HG02885 (cell line): ENCODE measurements around the gene ERBB4.
"Not testable (repeated sequence)": the region's sequence is repeated elsewhere in the genome, so short reads cannot be mapped to it uniquely, and the experiment has no call there.

Experiments
- ATAC-seq: cut with Tn5 transposase; IDR thresholded peaks from one replicate; pipeline ENCODE4 v1.9.1; 2021; ENCODE audit warnings: mild to moderate bottlenecking; ENCODE audit not compliant: unreplicated experiment, poor library complexity

ERBB4 gene

DNA sequence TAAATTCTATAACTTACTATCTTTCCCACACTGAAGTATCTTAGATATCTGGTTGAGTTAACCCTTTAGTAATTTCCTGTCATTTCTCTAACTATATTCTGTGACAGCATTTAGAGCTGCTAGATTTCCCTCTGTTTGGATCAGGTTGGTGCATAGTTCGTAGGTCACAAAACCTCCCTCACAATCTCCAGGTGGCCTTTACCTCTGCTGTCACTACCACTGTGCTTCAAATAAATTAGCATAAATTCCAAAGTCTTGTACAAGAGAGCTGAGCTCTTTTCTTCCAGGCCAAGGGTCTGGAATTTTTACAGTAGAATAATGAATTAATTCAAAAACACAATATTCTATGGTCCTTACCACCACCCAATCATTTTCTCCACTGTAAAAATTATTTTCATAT is 739.7 kb downstream of the ERBB4 start:
- no peak for ATAC-seq

DNA sequence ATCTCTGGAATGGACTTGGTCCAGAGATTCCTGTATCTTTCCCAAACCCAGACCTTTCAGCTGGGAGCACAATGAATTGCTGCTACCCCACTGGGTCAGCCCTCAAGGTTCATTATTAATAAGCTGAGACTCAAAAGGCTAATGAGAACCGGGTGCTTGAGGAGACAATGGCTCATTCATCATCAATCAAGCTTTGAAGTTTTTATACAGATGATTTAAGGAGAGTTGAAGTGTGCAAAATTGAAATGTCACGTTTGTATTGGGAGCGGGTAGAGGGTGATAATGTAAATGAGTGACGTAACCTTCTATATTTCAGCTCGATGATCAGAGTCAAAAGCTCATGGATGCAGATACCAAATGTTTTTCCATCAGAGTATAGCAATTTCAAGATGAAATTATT is 744.9 kb downstream of the ERBB4 start:
- ATAC-seq = no peak

GRCh38 chr2:211789982-211790381 is 748.6 kb downstream of the ERBB4 start:
- no peak for ATAC-seq

DNA sequence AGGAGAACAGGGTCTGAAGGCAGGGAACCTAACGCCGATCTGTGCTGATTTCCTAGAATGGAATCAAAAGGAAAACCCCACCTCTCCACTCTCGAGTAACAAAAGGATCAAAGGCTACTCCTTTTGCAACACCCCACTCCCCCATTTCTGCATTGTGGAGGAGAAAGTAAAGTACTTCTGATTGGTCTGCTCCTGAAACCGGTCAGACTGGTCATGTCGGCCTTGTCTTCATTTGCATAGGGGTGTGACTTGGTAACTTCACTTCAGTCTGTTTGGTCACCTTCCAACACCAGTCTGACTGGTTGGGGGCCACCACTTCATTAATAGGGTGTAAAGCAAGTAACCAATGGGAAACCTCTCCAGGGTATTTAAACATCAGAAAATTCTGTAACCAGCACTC is 771.9 kb downstream of the ERBB4 start:
- no peak for ATAC-seq

GRCh38 chr2:211762479-211762878 is 776.1 kb downstream of the ERBB4 start:
- no peak for ATAC-seq

DNA sequence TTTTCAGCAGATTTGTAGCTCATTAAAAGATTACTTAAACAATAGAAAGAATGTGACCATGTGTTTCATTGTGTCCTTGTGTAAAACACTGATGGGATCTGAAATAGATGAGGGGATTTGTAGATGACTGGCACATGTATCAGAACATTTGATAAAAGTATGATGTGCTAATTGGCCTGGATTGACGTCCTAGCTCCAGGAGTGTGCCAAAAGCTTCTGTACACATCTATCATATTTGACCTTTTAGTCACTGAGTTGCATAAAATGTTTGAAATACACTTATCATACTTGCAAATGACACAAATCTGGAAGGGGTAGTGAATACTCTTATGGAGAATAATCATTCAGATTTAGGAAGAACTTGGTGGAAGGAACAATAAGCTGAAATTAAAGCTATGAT is 778.5 kb downstream of the ERBB4 start:
- ATAC-seq = no peak

DNA sequence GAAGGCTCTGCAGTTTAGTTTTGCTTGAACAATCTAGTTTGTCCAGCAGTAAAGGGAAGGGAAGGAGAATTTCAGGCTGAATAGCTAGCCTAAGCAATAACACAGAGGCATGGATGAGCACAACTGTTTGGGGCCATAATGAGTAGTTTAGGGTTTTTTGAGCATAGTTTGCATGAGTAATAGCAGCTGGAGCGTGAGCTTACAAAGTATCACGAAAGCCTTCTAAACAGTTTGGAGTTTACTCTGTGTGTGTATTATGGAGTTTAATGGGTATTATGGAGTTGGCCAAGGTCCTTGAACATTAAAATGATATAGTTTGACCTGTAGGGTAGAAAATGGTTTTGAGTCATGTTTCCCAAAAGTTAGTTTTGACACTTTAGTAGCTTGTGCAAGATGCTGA is 782.3 kb downstream of the ERBB4 start:
- no peak for ATAC-seq

GRCh38 chr2:211755187-211755586 is 783.4 kb downstream of the ERBB4 start:
- no peak for ATAC-seq

DNA sequence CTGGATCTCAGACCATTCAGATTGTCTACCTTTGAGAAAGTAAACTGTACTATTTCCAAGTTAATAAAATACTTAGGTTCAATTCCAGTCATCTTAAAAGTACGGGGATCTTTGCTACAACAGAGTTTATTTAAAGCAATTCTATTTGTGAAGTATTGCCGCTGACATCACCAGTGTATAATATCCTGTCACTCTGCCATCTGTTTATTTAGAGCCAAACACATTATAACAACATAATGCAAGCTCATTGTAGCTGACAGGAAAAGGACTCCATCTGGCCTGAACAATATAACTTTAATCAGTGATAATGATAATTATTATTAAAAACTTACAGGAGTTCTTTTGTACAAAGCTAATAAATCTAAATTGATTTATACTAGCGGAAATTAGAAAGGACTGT is 786.8 kb downstream of the ERBB4 start:
- ATAC-seq = no peak

- no peak for ATAC-seq
Measured at GRCh38 chr2:211748339-211748738, 790.3 kb downstream of the ERBB4 start.

DNA sequence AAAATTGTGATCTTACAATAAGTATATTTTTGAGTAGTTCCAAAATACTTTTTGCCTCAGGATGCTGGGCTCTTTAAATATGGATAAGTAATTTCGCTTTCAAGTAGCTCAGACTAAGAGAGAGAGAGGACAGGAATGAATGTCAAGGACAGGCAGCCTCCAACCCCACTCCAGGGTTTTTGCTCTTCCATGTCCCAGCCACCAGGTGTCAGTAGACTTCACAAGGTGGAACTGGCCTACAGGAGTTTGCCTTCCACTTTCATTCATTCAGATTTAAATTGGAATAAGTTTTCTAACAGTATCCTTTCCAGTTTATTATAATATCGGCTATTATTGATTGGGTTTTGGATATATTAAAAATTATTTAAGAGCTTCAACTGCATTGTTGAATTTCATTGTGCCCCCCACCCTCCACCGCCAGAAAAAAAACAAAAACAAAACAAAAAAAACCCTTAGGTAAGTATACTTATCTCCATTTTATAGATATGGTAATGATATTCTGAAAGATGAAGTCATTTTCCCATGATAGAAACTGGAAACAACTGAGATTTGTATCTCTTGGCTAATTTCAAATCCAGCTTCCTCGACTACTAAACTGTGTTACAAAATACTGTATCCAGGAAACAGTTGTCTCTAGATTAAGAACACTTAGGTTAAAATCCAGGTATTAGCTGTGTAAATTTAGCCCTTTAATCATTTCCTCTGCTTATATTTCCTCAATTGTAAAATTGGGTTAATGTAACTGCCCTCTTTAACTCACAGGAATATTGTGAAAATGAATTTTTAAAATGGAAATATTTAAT is 793.1 kb downstream of the ERBB4 start:
- peak; percentile 98 for ATAC-seq

GRCh38 chr2:211744379-211744778 is 794.2 kb downstream of the ERBB4 start:
- ATAC-seq = no peak

- ATAC-seq = no peak
Measured at GRCh38 chr2:211741966-211742365, 796.6 kb downstream of the ERBB4 start.

DNA sequence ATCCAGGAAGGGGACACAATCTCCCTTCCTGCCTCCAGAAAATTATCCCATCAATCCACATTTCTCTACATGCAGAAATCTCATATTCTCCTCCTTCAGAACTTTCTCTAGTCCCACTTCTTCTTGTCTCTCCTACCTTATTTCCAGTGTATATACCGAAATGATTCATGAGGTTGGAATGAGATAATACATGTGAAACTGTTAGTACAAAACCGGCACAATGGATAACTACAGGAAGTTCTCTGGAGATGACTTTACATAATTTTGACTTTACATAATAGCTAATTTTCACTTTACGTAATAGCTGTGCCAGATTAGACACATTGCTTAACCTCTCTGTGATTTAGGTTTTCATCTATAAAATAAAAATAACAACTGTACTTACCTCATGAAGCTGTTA is 801.3 kb downstream of the ERBB4 start:
- no peak for ATAC-seq

GRCh38 chr2:211730215-211730614 is 808.4 kb downstream of the ERBB4 start:
- no peak for ATAC-seq

- no peak for ATAC-seq
Measured at GRCh38 chr2:211729433-211729832, 809.2 kb downstream of the ERBB4 start.

GRCh38 chr2:211724933-211725332 is 813.7 kb downstream of the ERBB4 start:
- no peak for ATAC-seq

GRCh38 chr2:211723398-211723797 is 815.2 kb downstream of the ERBB4 start:
- no peak for ATAC-seq

- ATAC-seq = no peak
Measured at GRCh38 chr2:211722928-211723327, 815.7 kb downstream of the ERBB4 start.

DNA sequence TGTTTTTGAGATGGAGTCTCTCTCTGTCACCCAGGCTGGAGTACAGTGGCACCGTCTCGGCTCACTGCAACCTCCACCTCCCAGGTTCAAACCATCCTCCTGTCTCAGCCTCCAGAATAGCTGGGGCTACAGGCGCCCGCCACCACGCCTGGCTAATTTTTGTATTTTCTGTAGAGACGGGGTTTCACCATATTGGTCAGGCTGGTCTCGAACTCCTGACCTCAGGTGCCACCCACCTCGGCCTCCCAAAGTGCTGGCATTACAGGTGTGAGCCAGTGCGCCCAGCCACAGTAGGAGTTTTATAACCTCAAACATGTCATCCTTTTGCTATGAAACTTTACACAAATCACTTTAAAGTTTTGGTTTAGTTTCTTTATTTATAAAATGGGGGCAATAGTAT is 816.7 kb downstream of the ERBB4 start:
- ATAC-seq = not testable (repeated sequence)

DNA sequence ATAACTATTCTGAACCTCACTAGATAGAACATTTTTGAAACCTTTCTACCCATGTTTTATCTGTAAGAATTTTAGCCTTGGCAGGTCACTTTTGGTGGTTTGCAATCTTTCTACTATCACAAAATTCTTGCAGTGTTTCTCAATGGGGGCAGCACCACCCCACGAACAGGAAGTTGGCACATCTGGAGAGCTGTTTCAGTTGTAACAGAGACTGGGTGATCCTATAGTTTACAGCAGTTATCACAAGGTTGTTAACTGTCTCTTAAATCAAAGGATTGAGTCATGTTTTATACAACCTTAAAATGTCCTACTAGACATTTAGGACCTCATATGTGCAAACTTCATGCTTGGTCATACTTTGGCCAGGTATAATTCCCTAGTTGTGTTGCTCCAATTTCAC is 829.2 kb downstream of the ERBB4 start:
- ATAC-seq = no peak

GRCh38 chr2:211692689-211693088 is 845.9 kb downstream of the ERBB4 start:
- ATAC-seq = no peak
